ENCODE results near the gene ELMOD3.
"Not testable (repeated sequence)": the region's sequence is repeated elsewhere in the genome, so short reads cannot be mapped to it uniquely, and the experiment has no call there.

The ELMOD3 gene

DNA sequence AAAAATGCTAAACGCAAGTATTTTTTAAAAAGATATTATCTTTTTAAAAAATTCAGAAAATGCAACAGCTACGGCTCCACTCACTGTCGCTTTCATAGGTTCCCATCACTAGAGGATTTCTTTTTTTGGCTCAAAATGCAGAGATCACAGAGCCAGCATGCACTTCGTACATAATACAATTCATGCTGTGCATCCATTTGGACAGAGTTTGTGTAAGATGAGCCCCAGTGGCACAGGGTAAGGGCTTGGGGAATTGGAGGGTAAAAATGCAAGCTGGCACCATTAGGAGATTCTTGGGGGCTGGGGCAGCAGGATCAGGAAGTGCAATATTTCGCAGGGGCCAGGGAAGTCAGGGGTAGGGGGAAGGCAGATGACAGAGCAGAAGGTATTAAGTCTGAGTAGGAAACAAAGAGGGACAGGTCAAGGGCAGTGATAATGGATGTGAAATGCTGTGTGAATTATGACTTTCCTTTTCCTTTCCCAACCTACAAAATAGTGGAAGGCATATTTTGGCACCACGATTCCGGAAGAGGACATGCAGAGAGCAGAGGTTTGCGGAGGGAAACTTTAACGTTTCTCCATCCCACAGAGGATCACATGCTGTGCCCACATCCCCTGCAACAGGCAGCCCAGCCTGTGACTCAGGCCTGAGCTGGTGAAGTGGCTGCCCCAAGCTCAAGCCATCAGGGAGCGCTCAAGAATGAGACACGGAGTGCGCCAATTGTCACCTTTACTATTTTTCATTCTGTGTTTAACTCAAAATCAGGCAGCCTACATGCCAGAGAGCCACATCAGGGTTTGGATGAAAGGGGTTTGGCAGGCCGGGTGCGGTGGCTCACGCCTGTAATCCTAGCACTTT lies 50.9 kb downstream of the ELMOD3 start:
- no peak for DNase-seq

DNA sequence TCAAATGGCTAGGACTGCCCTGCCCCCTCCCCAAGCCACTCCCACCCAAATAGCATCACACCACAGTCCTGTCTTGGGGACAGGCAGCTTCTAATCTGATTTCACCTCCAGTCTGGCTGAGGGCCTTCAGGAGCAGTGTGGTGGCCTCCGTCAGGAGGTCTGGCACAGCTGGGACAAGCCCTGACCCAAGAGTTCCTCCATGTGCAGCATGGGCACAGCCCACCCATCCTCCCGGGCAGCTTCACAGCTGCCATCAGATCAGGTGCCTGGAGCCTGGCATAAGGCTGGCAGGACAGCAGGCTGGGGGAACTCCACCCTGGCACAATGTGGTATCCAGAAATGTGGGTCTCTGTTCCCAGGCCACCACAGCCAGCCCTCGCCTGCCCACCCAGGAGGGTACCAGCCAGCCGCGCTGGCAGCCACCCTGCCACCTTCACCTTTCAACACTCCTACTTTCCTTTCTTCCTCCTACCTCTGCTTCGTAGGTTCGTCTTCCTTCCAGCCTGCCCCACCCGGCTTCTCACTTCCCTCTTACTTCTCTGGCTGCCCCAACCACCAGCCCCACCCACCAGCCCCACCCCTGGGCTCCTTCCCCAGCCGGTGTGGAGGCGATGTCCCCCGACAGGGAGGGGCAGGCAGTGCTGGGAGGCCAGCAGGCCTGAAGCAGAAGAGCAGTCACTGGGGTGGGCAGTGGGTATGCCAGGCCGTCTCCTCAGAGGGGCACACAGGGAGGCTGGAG lies 55.4 kb downstream of the ELMOD3 start, which contains the start of gene CAPG:
Gene CAPG (minus strand): TSS at position 522 of the 739 bp plus-strand sequence. CDS start 8,221 bp downstream, outside the sequence.
- DNase-seq: peak; percentile 62

DNA sequence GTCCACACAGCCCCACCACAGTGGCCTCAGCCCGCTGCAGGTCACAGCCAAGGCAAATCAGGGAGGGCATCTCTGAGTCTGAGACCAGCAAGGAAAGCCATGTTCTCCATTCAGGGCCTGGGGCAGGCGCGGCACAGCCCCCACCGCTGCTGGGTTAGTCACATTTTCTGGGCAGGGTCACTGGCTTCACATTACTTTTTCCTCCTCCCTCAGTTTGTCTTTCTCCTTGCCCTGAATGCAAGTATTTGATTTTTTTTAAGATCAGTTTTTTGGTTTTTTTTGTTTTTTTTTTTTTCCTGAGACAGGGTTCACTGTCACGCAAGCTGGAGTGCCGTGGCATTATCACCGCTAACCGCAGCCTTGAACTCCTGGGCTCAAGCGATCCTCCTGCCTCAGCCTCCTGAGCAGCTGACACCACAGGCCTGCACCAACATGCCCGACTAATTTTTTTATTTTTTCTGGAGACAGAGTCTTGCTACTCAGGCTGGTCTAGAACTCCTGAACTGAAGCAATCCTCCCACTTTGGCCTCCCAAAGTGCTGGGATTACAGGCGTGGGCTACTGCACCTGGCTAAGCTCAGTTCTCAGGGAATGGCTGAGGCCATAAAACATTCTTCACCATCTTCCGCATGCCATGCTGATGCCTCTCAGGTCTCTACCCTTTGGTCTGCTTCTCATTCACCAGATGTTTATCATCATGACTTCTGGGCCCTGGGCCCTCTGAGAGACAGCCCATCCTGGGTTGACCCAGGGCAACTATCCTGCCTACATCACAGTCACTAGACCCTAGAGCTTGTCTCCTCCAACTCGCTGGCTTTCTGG lies 56.2 kb downstream of the ELMOD3 start:
- no peak for DNase-seq

DNA sequence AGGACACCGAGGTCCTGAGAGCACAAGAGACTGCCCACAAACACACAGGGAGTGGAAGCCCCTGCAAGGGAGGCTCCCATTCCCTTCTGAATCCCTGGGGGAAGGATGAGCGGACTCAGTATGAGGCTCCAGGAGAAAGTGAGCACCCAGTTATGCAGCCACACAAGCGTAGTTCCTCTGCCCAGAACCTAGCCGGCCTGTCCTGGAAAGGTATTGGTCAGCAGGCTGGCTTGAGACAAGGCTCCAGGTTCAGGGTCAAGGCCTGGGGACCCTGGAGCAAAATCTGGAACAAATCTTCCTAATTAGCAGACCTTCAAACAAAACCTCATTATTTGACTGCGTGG lies 56.8 kb downstream of the ELMOD3 start:
- no peak for DNase-seq

DNA sequence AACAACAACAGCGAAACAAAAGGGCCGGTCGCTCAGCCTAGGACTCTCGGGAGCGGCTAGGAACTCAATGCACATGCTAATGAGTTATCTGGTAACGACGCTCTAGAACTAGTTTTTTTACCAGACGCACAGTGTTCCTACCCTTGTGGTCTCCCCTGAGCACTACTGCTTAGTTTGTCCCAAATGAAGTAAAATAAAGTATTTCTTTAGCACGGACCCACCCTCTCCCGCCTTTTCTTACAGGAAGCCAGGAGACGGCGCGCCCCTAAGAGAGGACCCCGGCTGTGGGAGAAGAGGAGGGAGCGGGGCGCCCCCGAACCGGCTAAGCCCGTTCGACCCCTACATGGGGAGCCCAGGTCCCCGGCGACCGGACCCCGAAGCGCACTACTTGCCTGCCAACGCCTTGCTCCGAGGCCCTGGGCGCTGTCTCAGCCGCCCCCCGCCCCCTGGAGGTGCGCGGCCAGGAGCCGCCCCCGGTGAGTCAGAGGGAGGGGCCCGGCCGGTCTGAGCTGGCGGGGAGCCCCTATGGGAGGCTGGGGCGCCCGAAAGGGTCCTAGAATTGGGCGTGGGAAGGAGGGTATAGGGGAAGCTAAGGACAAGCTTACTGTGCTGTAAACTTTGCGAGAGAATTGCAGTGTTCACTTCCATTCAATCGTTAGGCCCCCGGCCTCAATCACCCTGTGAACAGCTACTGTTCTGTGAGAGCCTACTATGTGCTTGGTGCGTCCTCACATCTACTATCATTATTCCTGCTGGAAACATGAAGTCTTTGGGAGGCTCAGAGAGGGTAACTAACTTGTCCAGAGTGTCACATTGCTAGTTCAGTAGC lies 59.2 kb downstream of the ELMOD3 start:
- DNase-seq: no peak

DNA sequence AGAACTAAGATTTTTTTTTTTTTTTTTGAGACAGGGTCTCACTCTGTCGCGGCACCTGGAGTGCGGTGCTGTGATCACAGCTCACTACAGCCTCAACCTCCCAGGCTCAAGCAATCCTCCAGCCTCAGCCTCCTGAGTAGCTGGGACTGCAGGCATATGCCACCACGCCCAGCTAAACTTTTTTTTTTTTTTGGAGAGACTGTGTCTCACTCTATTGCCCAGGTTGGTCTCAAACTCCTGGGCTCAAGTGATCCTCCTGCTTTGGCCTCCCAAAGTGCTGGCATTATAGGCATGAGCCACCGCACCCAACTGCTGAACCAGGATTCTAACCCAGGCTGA lies 59.8 kb downstream of the ELMOD3 start:
- DNase-seq: not testable (repeated sequence)

DNA sequence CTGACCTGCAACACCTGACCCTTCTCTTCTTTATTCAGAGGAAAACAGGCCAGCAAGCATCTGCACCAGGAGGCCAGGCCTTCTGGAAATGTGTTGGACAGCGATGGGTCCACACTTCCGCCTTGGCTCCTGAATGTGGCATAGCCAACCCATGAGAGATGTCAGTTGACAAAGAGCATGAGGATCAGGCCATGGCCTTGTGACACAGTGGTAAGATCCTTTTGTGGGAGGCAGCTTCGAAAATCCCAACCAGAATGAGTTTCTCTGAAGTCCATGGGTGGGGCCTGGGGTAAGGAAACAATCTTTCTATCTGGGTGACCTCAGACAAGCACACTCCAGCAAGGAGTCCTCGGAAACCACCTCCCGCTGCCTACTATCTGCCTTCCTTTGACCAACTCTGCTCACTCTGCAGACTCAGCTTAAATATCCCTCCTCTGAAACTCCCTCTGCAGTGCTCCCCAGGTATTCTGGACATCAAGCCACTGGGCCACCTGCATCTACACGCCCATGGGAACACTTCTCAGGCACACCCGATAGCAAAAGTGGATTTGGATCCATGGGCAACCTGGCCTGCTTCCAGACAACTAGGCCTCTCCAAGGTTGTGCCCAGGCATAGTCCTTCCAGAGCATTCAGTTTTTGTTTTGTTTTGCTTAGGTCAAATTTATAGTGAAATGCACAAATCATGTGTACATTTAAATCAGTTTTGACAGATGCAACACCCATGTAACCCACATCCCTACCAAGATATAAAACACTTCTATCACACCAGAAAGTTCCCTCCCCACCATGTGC lies 60.4 kb downstream of the ELMOD3 start:
- DNase-seq: peak; percentile 55

DNA sequence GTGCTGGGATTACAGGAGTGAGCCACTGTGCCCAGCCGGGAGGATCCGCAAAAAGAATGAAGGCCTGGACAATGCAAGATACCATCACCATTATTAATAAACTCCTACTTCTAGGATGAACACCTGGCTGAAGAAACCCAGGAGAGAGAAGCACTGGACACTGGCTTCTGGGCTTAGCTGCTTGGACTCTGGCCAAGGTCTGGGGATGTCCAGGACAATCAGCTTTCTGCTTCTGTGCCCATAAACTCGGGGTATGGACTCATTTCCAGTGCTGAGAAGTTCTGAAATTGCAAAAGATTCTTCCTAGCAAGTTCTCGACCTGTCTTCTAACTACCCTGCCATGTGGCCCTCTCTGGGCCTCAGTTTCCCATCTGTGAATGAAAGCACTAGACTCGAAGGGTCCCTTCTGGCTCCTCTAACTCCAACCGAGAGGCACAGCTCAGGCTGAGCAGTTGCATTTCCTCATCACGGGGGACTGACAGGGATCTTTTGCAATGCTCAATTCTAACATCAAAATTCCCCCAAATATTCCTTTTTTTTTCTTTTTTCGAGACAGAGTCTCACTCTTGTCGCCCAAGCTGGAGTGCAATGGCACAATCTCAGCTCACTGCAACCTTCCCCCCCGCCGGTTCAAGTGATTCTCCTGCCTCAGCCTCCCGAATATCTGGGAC lies 61.5 kb downstream of the ELMOD3 start:
- DNase-seq: no peak

DNA sequence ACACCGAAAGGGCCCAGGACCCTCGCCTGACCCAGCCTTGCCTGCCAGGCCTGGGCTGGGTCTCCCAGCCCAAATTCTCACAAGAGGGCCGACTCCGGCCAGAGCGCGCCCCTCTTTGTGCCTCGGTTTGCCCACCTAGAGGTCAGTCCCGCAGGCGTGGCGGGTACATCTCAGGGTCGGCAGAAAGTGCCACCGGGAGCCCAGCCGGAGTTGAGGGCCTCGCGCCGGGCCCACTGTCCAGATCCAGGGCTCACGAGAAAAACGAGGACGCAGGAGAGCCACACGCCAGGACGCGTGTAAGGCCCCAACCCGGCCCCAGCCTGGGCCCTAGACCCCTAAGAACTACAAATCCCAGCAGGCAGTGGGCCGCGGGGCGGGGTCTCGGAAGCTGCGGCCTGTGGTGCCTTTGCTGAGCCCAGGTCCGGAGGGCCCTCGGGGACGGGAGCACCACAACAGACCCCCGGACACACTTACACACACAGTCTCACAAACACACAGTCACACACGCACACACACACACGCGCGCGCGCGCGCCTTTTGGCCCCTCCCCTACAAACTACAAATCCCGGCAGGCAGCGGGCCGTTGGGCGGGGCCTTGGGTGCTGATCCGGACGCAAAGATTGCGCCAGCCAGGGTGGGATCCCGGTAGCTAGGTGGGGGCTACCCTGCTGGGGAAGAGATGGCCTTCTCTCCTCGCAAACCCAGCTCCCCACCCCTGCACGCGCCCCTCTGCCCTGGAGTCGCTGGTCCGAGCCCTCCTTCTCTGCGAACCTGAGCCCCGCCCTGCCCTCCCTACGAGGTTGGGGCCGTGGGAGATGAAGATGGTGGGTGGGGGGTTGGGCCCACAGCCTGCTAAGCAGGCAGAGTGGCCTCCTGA lies 63.8 kb downstream of the ELMOD3 start, which contains the start of gene SH2D6:
Gene SH2D6 (plus strand): TSS at position 583 of the 877 bp plus-strand sequence. CDS start 10,752 bp downstream, outside the sequence.
- peak; percentile 92 for DNase-seq

DNA sequence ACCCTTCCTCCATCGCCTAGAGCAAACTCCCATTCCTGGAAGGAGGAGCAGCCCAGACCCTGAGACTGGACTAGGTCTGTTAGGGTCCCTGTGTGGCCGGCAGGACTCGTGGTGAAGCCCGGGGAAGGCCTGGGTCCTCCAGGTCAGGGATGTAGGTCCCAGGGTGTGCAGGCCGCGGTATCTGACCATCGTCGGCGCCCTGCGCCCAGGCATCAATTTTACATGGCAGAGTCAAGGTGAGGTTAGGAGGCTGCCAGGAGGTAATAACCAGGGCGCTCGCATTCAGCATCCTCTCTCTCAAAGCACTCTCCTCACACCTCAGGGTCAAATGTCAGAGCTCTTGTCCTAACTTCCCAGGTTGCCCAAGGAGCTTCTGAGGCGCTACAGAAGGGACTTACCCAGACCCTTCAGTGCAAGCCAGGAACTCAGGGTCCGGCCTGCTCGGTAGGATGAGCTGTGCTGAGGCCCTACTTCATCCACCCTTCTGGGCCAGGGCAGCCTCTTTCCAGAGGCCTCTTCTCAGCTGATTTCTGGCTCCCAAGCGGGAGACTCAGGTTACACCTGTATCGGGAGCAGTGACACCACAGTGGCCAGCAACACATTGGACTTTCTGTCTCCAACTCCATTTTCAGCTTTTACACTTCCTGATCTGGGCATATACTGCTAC lies 64.6 kb downstream of the ELMOD3 start:
- peak; percentile 37 for DNase-seq

DNA sequence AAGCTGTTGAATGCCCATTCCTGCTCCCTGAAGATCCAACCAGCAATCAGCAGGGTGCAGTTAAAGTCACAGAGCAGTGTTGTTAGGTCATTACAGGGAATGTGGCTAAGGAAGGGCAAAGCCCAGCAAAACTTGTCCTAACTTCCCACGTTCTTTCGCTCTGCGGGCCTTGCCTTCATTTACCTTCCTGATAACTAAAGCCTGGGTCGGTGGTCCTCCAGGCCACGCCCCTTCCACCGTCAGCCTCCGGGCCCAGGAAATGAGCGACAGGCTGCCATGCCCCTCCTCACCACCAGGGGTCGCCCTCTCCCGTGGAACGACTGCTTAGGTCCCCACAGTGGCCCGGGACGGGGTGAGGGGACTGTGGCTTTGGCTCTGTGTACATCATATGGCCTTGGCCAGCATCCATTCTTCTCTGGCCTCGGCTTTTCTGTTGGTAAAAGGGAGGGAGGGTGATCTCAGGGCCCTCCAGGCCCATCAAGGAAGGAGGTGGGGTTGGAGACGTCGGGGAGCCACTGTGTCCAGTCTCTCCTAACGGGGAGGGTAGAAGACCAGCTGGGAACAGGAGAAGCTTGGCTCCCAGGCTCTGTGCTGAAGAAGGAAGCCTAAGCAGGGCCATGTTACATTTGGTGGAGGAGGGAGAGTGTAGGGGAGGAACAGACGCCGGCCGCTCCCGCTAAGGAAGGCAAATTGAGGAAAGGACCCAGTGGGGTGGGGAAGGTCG lies 66.1 kb downstream of the ELMOD3 start:
- DNase-seq: peak; percentile 89

DNA sequence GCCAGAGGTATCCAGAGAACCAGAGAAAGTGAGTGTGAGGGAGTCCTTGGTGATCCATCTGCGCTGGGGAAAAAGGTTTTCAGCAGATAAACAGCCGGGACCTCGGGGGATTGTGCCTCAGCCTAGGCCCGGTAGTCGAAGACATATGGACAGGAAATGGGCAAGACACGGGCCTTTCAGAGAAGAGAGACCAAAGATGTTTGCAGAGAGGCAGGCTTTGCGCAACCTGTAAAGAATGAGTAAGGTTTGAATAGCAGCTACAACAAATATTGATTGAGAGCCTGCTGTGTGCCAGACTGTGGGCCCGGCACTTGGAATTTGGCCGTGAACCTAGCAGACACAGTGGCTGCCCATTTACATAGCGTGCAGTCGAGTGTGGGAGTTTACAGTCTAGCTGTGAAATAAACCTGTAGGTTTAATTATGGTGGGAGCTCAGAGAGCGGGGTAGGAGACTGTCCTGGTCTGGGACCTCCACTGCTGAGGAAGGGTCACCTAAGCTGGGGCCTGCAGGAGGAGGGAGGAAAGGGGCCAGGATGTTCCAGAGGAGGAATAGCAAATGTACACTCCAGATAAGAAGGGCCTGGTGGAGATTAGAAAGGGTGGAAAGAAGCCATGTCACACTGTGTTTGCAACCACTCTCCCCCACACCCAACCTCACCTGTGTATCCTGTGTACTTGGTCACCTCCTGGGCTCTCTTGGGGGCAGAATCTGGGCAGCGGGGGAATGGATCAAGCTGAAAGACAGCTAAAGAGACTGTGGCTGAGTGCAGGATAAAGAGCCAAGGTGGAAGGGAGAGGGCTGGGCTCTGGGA lies 66.9 kb downstream of the ELMOD3 start:
- no peak for DNase-seq

DNA sequence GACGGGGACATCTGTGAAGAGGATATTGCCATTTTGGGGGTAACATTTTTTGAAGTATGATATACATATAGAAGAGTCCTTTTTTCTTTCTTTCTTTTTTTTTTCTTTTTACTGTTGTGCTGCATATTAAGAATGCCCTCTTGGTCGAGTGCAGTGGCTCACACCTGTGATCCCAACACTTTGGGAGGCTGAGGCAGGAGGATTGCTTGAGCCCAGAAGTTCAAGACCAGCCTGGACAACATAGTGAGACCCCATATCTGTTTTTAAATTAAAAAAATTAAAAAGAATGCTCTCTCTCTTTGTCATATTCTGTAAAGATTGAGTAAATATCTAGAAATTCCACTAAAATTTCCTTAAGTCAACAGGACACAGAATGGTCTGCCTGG lies 67.5 kb downstream of the ELMOD3 start:
- no peak for DNase-seq

DNA sequence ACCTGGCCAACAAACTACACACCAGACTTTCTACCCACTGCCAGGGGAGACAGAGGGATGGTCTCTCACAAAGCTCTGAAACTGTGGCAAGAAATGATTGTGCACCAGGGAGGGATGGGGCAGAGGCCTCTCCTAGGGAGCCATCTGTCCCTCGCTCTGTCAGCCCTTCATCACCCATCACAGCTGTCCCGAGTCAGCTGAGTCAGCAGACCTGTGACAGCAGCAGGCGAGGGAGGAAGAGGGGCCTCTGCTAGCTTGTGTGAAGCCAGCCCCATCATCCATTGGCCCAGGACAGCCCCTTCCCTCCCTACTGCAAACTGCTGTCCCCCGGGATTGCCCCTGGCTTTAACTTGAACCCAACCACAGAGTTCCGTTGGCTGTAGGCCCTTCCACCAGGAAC lies 69.0 kb downstream of the ELMOD3 start:
- DNase-seq: no peak

DNA sequence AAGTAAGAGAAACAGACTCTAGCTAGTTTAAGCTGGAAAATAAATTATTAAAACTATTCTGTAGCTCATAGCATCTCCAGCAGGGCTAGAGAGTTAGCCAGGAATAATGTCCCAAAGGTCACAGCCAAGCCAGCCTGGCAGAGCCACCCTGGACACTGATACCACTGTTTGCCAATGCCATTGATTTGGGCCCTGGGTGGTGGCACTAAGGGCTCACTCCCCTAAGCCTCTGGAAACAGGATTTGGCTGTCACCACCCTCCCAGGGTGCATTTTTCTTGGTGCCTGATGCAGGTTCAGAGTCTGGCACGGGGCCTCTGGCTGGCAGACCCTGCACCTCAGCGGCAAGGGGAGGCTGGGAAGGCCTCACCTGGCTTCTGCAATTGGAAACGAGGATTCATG lies 71.0 kb downstream of the ELMOD3 start:
- DNase-seq: no peak

DNA sequence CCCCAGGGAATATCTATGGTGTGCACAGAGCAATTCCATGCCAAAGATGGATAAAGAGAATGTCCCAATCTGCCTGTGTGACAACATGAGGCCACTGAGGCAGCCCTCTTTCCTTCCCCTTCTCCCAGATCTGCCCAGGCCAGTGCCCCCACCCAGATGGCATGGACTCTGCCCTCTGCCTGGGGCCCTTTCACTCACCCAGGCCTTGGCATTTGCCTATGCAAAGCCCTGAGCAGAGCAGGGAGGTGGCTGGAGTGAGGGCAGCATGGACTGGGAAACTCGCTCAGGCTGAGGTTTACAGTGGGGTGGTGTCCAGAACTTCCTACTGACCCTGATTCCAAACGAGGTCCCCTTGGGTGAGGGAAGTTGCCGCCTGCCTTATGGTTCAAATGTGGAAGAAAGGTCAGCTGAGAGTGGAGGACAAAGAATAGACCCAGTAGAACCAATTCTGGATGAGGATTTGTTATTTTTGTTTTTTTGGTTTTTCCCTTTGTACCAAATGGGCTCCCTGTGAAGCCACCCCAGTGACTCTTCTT lies 72.8 kb downstream of the ELMOD3 start:
- DNase-seq: no peak

DNA sequence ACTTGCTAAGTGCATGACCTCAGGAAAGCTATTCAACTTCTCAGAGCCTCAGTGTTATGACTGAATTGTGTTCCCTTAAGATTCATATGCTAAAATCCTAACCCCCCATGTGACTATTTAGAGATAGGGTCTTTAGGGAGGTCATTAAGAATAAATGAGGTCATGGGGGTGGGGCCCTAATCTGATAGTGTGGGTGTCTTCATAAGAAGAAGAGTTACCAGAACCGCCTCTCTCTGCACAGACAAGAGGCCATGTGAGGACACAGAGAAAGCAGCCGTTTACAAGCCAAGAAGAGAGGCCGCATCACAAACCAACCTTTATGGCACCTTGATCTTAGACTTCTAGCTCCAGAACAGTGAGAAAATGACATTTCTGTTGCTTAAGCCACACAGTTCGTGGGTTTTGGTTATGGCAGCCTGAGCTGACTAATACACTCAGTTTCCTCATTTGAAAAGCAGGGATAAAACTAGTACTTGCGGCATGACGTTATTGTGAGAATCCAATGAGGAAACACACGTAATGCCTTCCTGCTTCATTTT lies 73.8 kb downstream of the ELMOD3 start:
- peak; percentile 9 for DNase-seq

All from OCI-M1 (cell line).